ENCODE data around the gene CYBC1.
"Not testable (repeated sequence)": the region's sequence is repeated elsewhere in the genome, so short reads cannot be mapped to it uniquely, and the experiment has no call there.

The CYBC1 gene

DNA sequence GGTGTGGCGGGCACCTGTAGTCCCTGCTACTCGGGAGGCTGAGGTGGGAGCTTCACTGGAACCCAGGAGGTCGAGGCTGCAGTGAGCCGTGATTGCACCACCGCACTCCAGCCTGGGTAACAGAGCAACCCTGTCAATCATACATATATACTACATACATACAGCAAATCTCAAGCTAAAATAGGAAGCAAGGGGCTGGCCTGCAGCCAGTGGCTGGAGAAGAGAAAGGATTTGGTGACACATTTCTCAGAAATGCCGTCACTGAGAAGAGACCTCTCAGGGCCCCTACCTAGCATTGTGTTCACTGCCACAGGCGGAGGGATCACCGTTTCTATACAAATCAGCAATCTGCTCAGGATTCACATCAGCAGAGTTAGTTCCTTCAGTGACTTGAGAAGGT lies 24.9 kb upstream of the CYBC1 start:
- DNase-seq, result no peak

DNA sequence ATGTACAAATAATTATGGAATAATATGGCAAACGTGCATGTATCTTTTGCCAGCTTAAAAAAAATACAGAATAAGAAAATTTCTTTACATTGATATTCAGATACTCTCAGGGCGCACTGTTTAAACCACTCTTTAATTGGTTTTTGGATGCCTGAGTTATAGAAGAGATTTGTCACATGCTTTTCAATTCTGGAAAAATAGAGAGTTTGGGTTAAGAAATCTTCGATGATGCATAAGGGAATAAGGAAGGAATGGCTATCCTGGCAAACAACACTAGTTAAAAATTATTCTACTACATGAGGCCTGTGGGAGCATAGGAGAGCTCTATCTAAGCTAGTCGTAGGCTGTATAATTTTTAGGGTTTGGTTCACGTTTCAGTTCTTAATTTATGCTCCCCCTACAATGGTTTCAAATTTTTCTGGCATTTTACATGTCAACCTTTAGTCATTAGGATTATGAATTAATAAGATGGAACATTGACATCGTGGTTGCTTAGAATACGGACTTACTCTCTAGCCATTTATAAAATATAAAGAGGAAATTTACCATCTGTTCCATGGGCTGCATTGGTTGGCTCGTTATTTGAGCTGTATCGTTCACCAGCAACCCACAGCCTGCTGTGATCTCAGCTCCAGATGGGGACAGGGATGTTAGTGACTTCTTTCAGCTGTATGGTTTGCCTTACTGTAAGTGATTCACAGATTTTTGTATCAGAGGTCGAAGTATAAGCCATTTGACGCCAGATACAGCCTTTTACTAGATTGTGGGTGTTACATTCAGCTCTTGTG lies 23.9 kb upstream of the CYBC1 start:
- DNase-seq, result no peak

DNA sequence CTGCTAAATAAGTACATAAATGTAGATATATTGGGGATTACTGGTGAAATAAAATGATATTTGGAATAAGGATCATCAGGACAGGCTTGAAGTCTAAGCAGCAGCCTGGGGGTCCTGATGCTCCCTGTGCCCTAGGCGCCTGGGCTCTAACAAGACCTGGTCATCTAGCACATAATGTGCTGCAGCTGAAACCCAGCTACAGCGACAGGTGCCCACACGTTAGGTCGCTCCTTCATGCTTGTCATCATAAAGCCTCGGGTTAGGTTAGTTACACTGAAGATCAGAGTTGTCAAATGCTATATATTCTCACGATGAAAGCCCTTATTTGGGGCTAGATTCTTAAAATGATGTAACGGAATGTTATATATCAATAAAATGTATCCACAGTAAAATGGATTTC lies 19.5 kb upstream of the CYBC1 start:
- no peak for DNase-seq

DNA sequence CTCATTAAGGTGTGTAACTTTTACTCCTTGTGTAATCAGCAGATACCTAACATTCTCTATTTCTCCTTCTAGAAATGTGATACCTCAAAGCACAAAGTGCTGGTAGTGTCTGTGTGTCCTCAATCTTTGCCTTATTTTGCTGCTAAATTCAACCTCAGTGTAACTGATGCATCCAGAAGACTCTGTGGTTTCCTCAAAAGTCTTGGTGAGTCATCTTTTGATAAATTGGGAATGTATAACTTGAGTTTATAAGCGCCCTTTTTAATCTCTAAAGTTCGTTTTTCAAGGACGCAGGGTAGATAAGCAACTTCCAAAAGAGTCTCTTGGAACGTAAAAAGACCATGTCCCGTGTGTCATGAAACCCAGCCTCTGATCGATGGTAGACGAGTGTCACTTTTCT lies 18.1 kb upstream of the CYBC1 start:
- no peak for DNase-seq

DNA sequence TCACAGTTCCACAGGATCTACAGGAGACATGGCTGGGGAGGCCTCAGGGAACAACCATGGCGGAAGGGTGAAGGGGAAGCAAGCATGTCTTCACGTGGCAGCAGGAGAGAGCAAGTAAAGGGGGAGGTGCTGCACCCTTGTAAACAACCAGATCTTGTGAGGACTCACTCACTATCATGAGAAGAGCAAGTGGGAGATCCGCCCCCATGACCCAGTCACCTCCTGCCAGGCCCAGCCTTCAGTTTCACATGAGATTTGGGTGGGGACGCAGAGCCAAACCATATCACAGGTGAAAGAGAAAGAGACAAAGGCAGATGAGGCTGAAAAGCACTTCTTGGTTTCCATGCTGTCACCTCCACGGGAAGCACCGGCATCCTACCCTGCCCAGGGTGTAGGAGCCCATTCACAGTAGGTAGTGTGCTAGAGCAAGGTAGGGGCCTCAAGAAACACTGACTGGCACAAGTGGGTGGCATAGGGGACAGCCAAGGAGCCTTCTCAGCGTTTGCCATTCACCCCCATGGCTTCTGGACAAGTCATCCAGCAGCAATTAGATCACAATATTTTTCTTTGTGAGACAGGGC lies 14.6 kb upstream of the CYBC1 start:
- no peak for DNase-seq

DNA sequence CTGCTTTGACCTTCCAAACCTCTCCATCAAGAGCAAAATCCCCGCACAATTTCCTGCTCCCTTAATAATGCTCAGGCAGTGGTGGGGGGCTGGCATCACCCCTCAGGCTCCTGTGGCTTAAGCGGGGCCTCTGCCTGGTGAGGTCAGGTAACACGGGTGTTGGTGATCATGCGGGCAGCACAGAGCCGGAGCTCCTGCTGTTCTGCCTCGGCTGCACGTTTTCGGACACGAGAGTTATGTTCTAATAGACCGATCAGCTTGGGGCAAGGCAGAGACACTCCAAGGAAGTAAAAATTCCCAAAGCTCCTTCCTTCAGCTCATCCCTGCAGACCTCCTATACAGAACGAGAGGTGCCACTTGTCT lies 14.0 kb upstream of the CYBC1 start:
- no peak for DNase-seq

DNA sequence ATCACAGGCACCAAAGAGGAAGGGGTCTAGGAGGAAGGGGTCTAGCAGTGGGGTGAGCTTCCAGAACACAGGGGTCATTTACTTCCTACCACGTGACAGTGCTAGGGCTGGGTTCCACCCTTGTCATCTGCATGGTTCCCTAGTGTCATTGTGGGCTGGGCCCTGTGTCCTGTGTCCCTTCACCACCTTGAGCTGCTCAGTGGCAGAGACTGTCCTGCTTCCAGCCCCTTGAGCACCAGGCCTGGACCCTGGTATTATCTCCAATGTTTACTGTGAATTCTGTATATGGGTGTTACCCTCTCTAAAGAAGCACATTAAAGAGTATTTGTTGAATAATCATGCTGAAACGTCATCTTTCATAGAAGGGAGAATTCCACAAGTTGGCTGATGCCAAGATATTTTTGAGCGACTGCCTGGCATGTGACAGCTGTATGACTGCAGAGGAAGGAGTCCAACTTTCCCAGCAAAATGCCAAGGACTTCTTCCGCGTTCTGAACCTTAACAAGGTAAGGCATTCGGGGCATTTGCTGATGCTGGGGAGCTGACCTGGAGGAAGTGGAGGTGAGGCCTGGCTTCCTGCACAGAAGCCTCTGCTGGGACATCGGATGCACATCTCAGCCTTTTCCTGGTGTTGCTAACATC lies 13.5 kb upstream of the CYBC1 start:
- no peak for DNase-seq

DNA sequence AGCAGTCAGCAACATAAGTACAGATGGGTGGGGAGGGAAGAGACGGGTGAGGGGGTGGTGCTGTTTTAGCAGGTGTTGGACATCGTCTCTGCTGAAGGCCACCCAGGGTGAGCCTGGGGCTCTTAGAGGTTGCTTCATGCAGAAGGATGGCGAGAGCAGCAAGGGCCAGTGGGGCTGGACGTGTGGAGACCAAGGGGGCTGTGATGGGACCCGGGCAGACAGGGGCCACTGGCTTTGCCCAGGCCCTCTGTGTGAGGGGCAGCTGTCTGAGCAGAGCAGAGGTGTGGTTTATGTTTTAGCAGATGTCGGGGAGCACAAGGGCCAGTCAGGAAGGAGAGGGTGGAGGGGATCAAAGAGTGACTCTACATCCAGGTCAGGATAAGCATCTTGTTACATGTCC lies 12.8 kb upstream of the CYBC1 start:
- DNase-seq, result no peak

DNA sequence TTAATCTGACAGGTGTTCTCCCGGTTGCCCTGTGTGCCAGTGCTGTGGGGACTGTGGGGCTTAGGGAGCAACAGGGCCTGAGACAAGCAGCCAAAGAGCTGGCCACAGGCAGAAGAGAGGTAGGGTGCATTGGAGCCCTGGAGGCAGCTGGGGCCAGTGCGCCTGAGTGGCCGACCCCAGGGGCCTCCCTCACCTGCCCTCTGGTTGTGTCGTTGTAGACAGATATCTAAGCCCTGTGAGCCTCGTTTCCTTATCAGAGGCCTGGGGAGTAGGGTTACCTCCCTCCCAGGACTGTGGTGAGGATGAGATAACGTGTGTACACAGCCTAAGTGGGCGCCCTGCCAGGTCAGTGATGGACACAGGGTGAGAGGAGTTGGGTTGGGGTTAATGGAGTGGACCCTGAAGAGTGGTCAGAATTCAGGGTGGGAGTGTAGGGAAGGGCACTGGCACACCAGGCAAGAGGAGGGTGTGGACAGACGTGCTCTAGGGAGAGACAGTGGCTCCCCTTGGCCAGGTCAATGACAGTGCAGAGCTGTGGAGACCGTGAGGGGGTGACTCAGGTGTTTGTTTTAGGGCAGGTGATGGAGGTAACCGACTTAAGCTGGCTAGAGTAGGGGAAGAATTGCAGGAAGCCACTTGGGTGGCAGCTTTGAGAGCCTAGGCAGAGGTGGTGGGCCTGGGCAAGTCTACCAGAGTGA lies 11.4 kb upstream of the CYBC1 start:
- no peak for DNase-seq

DNA sequence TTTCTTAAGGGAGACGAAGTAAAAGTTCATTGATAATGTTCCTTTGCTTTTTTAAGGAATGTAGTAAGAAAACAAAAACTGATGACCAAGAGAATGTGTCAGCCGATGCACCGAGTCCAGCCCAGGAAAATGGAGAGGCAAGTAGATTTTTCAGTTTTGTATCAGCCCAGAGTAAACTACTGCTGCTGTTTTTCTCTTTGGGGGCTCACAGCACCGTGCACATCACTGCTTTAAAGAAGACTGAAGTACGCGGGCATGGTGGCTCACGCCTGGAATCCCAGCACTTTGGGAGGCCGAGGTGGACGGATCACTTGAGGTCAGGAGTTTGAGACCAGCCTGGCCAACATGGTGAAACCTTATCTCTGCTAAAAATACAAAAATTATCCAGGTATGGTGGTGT lies 9.4 kb upstream of the CYBC1 start:
- DNase-seq, result not testable (repeated sequence)

DNA sequence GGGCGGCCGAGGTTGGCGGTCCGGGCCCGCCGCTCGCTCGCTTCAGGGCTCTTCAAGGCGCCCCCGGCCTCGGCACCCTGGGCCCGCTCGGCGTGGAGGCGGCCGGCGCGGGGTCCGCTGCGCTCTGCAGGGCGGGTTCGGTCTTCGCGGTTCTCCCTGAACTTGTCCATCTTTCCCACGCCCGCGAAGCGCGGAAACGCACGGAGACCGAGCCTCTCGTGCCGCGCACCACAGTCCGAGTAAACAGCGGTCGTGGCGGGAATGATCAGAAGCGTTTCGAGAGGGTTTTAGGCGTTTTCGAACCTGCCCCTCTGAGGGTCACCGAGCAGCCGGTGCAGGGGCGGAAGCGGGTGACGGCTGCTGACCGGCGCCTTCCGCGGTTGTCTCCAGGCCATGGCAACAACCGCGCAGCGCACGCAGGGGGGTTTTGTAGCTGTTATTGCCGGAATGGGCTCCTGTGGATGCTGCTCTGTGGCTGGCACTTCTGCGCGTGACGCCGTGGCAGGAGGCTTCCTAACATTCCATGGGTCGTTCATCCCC lies 8.4 kb upstream of the CYBC1 start:
- no peak for DNase-seq

DNA sequence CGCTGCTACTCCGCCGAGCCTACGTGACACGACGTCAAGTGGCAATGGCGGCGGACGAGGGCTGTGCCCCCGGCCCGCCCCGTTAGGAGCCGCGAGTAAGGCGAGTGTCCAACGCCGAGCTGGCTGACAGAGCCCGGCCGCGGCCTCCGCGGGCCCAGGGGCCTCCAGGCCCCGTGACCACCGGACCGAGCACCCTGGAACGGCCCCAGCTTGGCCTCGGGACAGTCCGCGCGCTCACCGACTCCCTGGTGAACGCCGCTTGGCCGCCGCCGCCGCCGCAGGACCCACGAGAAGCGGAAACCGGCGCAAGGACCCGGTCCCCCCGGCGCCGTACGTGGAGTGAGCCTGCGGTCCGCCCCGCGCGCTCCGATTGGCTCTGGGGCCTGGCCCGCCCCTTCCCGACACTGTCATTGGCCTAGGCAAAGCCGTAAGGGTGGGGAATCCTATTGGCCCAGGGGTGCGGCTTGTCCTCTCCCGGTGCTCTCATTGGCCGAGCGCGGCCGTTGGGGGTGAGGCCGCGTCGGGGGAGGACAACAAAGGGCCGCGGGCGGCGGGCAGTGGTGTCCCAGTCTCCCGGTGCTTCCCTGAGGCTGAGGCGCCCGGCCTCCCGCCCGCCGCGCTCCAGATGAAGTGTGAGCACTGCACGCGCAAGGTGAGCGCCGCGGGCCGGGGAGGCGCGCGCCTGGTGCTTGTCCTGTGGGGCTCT lies 7.8 kb upstream of the CYBC1 start, which contains the start of gene NARF:
NARF (plus strand) TSS at position 563 of the 706 bp plus-strand sequence; CDS start at position 626, 63 bp downstream.
- peak; percentile 96 for DNase-seq

DNA sequence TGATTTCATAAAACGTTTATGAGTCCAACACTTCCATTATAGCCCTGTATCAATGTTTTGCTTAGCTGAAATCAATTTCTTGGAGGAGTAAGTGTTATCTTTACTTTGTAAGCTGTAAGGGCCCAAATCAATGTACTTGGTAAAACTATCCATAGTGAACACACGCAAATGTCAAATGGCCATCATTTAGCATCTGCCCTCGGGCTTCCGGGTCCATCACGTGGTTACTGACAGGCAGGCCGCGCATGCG lies 7.3 kb upstream of the CYBC1 start:
- DNase-seq, result no peak

DNA sequence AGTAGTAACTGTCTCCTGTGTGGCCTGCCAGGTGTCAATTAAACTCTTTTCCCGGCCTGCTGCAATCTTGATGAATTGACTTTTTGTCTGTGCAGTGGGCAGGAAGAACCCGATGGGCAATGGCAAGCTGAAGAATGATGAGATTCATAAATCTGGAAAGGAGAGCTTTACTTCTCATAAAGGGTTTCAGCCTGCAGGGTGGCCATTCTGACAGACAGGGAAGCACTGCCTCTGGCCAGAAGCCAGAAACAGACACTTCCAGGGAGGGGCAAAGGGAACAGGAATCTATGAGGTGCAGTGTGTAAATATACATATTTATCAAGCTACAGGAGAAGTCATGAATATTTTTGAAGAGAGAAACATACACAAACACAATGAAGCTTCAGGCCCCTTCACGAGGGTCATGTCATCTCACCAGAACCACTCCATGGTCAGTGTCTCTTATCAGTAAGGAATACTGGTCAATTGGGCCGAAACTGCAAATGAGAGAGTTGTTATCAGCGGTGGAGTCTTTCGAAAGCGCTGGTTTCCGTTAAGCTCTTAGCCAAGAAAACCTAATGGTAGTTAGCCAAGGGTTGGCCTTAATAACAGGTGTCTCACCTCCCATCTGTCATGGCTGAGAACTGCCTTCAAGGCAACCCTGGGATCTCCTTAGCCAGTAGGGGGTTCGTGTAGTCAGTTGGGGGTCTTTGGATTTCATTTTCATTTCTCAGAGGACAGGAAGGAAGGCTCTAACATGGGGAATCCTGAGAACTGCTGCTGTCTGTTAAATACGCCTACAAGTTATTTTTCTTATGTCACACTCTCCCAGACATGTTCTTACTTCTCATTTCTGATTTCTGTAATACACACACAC lies 6.7 kb upstream of the CYBC1 start:
- no peak for DNase-seq

DNA sequence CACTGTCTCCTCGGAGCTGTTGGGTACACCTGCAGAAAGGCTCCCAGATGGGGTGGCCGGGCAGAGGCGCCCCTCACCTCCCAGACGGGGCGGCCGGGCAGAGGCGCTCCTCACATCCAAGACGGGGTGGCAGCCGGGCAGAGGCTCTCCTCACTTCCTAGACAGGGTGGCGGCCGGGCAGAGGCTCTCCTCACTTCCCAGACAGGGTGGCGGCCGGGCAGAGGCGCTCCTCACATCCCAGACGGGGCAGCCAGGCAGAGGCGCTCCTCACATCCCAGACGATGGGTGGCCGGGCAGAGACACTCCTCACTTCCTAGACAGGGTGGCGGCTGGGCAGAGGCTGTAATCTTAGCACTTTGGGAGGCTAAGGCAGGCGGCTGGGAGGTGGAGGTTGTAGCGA lies 3.2 kb upstream of the CYBC1 start:
- DNase-seq, result not testable (repeated sequence)

DNA sequence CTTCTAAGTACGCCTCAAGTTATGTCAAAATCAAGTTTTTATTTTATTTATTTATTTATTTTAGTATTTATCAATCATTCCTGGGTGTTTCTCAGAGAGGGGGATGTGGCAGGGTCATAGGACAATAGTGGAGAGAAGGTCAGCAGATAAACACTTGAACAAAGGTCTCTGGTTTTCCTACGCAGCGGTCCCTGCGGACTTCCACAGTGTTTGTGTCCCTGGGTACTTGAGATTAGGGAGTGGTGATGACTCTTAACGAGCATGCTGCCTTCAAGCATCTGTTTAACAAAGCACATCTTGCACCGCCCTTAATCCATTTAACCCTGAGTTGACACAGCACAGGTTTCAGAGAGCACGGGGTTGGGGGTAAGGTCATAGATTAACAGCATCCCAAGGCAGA lies 2.6 kb upstream of the CYBC1 start:
- not testable (repeated sequence) for DNase-seq

DNA sequence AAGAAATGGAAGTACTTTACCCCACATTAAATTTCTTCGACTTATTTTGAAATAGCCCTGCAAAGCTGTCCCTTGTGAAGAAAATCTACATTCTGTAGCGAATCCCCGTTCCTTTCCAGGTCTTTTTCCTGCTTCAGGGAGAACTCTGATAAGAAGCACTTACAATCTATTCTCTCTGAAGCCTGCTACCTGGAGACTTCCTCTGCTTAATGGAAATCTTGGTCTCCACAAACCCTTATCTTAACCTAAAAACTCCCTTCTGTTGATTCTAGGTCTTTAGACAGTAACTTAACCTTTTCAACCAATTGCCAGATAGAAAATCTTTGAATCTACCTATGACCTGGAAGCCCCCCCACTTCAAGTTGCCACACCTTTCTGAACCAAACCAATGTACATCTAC lies 1.6 kb upstream of the CYBC1 start:
- DNase-seq, result no peak

DNA sequence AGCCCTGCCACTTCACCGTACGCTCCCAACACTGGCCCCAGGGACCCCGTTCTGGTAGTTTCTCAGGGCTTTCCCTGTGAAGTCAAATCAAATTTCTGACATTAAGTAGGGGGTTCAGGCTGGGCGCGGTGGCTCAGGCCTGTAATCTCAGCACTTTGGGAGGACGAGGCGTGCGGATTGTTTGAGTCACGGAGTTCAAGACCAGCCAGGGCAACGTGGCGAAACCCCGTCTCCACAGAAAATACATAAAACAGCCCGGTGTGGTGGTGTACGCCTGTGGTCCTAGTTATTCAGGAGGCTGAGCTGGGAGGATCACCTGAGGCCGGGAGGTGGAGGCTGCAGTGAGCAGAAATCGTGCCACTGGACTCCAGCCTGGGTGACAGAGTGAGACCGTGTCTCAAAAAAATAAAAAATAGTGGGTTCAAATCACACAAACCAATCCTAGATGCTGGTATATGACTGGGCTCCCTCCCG lies 632 bp downstream of the CYBC1 start:
- DNase-seq, result peak; percentile 57

DNA sequence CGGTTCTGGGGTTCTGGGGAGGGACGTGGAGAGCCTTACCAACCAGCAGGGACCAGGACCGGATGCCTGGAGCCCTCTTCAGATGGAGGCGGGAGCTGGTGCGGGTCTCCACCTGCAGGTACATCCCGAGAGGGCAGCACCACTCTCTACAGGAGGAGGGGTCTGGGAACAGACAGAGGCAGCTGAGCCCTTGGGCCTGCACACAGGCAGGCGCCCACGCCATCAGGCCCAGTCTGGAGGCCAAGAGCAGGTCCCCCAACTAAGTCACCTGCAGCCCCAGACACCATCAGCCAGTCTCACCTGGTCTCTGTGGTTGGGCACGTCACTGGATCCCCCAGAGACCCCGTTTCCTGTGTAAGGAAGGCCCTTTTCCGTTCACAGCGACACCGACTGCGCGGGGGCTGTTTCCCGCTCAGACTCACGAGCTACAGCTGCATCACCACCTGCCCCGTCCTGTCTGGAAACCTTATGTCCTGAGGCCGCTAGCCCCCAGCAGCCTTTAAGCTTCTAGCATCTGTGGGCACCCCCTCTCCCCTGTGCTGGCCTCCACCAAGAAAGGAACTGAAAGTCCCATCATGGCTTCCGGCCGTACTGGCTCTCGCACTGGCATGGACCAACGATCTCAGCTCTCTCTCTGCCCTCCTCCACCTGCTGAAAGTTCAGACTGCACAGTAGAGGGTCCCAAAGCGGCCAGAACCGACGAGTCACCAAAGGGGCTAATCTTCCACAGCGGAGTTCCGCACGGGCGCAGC lies 1.2 kb downstream of the CYBC1 start:
- DNase-seq, result peak; percentile 57

DNA sequence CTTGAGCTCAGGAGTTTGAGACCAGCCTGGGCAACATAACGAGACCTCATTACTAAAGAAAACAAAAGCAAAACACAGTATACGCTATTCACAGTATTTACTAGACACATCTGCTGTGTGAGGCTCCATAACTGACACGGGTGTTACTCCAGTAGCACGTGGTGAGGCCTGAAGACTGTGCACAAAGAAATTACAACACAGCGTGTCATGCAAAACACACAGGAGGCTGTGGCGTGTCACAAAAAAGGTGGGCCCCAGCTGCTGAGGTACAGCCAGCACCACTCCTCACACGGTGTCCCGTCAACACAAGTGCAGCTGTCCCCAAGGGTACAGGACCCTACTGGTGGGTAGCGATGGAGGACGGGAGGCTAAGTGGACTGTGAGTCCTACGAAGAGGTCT lies 2.7 kb downstream of the CYBC1 start:
- no peak for DNase-seq

DNA sequence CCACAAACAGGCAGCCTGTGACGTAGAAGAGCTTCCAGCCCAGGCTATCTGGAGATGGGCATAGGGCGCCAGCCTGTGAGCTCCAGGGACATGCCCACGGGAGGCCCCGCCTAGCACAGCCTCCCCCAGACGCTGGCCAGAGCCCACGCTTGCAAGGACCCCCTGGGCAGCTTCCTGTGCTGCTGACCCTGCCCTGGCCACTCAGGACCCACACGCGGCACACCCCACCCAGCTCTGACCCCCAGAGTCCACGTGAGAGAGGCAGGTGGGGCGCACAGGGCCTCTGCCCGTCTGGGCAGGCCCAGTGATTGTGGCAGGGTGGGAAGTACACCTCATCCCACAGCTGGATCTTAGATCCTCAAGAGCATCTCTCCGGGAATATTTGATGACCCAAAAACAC lies 3.9 kb downstream of the CYBC1 start:
- no peak for DNase-seq

Measured in stimulated activated naive CD4-positive, alpha-beta T cell treated with Interleukin-2 at 50 U/mL for 16 hours (primary cell).